Mammary epithelial cell (primary cell): ENCODE results near the gene MFF.

Experiments
- EZH2 ChIP-seq: IDR thresholded peaks from 2 replicates; pipeline ENCODE4 v1.6.1; 2012; ENCODE audit warnings: low read length, inconsistent platforms, borderline replicate concordance
- TF ChIP-seq, protein P1 (sequence below), 2 donors: IDR thresholded peaks in 1 of 2; conservative IDR thresholded peaks in 1 of 2; 2 replicates each; pipeline ENCODE4 v1.5.1; 2011 to 2012; ENCODE audit warnings: inconsistent platforms in 2 of 2, low read length in 2 of 2, mild to moderate bottlenecking in 2 of 2, control low read depth in 1 of 2, low read depth in 1 of 2; ENCODE audit not compliant: insufficient read depth in 1 of 2; ENCODE audit errors: extremely low read depth in 1 of 2

DNA sequence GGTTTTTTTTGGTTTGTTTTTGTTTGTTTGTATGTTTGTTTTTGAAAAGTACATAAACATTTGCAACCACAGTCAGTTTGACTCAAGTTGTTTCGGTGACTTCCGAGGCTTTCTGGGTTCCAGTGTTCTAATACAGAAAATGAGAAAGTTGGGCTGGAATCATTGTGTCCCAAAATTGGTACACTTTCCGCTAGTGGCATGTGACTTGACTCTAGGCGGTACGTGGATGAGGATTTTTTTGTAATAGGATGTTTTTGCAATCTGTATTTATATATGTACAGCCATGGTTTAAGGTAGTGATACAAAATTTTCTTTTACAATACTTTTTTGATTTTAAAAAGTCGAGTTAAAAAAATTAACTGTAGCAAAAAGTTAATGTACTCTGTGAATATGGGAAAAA is 1.7 kb downstream of the MFF start:
- TF ChIP-seq, protein P1, sequence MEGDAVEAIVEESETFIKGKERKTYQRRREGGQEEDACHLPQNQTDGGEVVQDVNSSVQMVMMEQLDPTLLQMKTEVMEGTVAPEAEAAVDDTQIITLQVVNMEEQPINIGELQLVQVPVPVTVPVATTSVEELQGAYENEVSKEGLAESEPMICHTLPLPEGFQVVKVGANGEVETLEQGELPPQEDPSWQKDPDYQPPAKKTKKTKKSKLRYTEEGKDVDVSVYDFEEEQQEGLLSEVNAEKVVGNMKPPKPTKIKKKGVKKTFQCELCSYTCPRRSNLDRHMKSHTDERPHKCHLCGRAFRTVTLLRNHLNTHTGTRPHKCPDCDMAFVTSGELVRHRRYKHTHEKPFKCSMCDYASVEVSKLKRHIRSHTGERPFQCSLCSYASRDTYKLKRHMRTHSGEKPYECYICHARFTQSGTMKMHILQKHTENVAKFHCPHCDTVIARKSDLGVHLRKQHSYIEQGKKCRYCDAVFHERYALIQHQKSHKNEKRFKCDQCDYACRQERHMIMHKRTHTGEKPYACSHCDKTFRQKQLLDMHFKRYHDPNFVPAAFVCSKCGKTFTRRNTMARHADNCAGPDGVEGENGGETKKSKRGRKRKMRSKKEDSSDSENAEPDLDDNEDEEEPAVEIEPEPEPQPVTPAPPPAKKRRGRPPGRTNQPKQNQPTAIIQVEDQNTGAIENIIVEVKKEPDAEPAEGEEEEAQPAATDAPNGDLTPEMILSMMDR (conservative IDR thresholded peaks at IDR 0.05 in 1 of 2, IDR thresholded peaks at IDR 0.05 in 1 of 2; ENCODE audit: extremely low read depth in 1 of 2, insufficient read depth in 1 of 2, low read depth in 1 of 2, low read length in 2 of 2) = no peak
- no peak for TF ChIP-seq EZH2
